A549 treated with Hydrocortisone at 1 μM for 4 hours (cell line): ENCODE measurements around the gene ZNF169. TPM values are rescaled to one million over a fixed set of nuclear protein-coding genes. Genes with fewer than 3 reads are reported as not detected.

Experiments used
- total RNA-seq: library from RNA; stranded (reverse); fragments of 200-300 nt; extraction: Qiagen RNA extraction; gene quantifications from 5 replicates; pipeline ENCODE4 v1.2.3, GENCODE V29; 2022

ZNF169 gene
- total RNA-seq = 1.2 to 1.9 TPM (median 1.7 TPM) in 5 replicates

GRCh38 chr9:94259077-94259862 is at the start of gene ZNF169:
Gene ZNF169, plus strand, starts transcription at chr9:94259298. Its CDS starts 19,515 bp downstream, at chr9:94278813.

GRCh38 chr9:94328544-94328943 is 69.4 kb downstream of the ZNF169 start, which contains the start of gene NUTM2F:
Gene NUTM2F, minus strand, starts transcription at chr9:94328644. Its CDS starts 21 bp downstream, at chr9:94328623.

Other genes with a start within 250 kb of the ZNF169 start
- gene PTPDC1, start 174.8 kb upstream of the ZNF169 start, total RNA-seq = 2.8 to 5.0 TPM (median 4.3 TPM) in 5 replicates
- 0.03 TPM in 1 of 5 replicates, not detected in the others for gene NUTM2F, start 69.3 kb downstream of the ZNF169 start, total RNA-seq